ENCODE data around the gene C19orf73. TPM values are rescaled to one million over a fixed set of nuclear protein-coding genes. Genes with fewer than 3 reads are reported as not detected.

Gene C19orf73
- total RNA-seq, 4 donors from 2014 or later, result 1.8 TPM; not detected in 3

GRCh38 chr19:49109051-49109450 lies 9.9 kb downstream of the C19orf73 start:
- no peak for ATAC-seq
- TF ChIP-seq, protein P1, sequence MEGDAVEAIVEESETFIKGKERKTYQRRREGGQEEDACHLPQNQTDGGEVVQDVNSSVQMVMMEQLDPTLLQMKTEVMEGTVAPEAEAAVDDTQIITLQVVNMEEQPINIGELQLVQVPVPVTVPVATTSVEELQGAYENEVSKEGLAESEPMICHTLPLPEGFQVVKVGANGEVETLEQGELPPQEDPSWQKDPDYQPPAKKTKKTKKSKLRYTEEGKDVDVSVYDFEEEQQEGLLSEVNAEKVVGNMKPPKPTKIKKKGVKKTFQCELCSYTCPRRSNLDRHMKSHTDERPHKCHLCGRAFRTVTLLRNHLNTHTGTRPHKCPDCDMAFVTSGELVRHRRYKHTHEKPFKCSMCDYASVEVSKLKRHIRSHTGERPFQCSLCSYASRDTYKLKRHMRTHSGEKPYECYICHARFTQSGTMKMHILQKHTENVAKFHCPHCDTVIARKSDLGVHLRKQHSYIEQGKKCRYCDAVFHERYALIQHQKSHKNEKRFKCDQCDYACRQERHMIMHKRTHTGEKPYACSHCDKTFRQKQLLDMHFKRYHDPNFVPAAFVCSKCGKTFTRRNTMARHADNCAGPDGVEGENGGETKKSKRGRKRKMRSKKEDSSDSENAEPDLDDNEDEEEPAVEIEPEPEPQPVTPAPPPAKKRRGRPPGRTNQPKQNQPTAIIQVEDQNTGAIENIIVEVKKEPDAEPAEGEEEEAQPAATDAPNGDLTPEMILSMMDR (IDR thresholded peaks at IDR 0.05), result no peak
- no peak for TF ChIP-seq POLR2AphosphoS5 (IDR thresholded peaks at IDR 0.05)
- no peaks in the 10 kb centered on the region for H3K9me3 ChIP-seq
- H3K36me3 ChIP-seq, result peaks cover 0 to 53% of the 10 kb centered on the region in 2 donors
- H3K4me3 ChIP-seq, result no peak overlapping the region
- H3K27me3 ChIP-seq, result no peaks in the 10 kb centered on the region
- peaks cover 0 to 33% (median 3%) of the 10 kb centered on the region in 3 donors for H3K4me1 ChIP-seq
- no peak overlapping the region for H3K27ac ChIP-seq
- 40 to 85% methylated on average over 2 to 3 of the region's 5 CpGs for WGBS, 2 donors (ENCODE audit: low coverage in 1 of 2)

DNA sequence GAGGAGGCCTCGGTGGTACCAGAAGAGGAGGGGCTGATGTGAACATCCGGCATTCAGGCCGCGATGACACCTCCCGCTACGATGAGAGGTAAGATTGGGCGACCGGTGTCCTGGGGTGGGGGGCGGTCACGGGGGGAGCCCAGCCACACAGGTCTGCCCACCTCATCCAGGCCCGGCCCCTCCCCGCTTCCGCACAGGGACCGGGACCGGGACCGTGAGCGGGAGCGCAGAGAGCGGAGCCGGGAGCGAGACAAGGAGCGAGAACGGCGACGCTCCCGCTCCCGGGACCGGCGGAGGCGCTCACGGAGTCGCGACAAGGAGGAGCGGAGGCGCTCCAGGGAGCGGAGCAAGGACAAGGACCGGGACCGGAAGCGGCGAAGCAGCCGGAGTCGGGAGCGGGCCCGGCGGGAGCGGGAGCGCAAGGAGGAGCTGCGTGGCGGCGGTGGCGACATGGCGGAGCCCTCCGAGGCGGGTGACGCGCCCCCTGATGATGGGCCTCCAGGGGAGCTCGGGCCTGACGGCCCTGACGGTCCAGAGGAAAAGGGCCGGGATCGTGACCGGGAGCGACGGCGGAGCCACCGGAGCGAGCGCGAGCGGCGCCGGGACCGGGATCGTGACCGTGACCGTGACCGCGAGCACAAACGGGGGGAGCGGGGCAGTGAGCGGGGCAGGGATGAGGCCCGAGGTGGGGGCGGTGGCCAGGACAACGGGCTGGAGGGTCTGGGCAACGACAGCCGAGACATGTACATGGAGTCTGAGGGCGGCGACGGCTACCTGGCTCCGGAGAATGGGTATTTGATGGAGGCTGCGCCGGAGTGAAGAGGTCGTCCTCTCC lies 11.1 kb downstream of the C19orf73 start:
- Histone ChIP-seq H3K4me1 (peaks cover 0 to 21% (median 0%) of the 10 kb centered on the region in 3 donors), H3K4me3 (no peak overlapping the region), H3K36me3 (peaks cover 0 to 66% of the 10 kb centered on the region in 2 donors), H3K27ac (no peak overlapping the region), H3K27me3 (no peaks in the 10 kb centered on the region), H3K9me3 (no peaks in the 10 kb centered on the region)
- TF ChIP-seq EP300 (IDR thresholded peaks at IDR 0.05) (no peak), POLR2AphosphoS5 (IDR thresholded peaks at IDR 0.05) (no peak), POLR2A (IDR thresholded peaks at IDR 0.05) (no peak)
- TF ChIP-seq, protein P1 (IDR thresholded peaks at IDR 0.05), result no peak
- ATAC-seq, result no peak
- WGBS, 2 donors (ENCODE audit: low coverage in 1 of 2), result 85 to 92% methylated on average over 13 to 35 of the region's 93 CpGs

DNA sequence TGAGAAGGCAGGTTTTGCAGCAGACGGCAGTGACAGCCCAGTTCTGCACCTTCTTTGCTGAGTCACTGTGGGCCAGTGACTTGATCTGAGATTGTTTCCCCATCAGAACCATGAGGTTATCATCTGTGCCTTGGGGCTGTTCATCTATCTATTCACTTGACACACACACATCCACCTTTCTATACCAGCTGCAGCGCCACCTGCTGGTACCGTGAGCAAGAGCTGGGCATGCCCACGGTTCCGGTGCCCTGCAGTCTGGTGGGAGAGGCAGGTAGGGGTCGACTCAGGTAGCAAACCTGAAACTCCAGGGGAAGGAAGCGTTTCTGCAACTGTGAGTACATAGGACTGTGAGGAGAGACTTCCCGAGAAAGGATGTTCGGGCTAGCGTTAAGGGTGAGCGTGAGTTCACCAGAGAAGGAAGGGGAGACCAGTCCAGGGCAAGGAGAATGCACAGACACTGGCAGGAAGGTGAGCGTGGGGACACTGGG lies 12.3 kb downstream of the C19orf73 start:
- Histone ChIP-seq H3K4me3 (no peak overlapping the region), H3K27ac (no peak overlapping the region), H3K9me3 (no peaks in the 10 kb centered on the region), H3K27me3 (no peaks in the 10 kb centered on the region), H3K4me1 (peaks cover 0 to 16% (median 0%) of the 10 kb centered on the region in 3 donors), H3K36me3 (peaks cover 0 to 77% of the 10 kb centered on the region in 2 donors)
- 59 to 63% methylated on average over 2 to 3 of the region's 12 CpGs for WGBS, 2 donors (ENCODE audit: low coverage in 1 of 2)
- TF ChIP-seq, protein P1 (IDR thresholded peaks at IDR 0.05), result peak in 3 of 4 experiments; percentile 65 to 73 (median 70)
- no peak for TF ChIP-seq POLR2AphosphoS5 (IDR thresholded peaks at IDR 0.05)
- ATAC-seq, result no peak

DNA sequence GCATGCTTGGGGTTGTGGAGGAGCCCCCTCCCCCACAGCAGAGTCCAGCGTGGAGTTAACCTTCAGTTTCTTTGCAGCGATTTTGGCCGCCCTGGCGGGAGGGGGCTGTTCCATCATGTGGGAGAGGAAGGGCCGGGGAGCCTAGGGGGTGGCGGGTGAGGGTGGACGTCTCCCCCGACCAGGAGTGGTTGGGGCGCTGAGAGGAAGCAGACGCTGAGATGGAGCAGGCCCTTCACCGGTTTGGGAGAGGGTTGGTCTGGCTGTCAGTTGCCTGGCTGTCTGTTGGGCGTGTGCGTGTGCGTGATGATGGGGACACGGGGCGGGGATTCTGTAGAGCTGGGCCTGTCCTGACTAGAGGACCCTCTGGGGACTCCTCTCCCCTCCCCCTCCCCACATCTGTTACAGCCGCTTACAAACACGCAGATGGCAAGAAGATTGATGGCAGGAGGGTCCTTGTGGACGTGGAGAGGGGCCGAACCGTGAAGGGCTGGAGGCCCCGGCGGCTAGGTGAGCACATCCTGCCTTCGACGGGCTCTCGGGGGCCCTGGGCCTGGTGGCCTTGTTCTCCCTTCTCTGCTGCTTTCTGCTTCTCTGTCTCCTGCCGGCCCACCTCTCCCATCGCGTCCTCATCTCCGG lies 14.6 kb downstream of the C19orf73 start:
- Histone ChIP-seq H3K9me3 (no peaks in the 10 kb centered on the region), H3K36me3 (peaks cover 0 to 100% of the 10 kb centered on the region in 2 donors), H3K27me3 (no peaks in the 10 kb centered on the region), H3K4me3 (no peak overlapping the region), H3K27ac (no peak overlapping the region), H3K4me1 (no peaks in the 10 kb centered on the region)
- no peak for ATAC-seq
- 65 to 74% methylated on average over 5 to 7 of the region's 30 CpGs for WGBS, 2 donors (ENCODE audit: low coverage in 1 of 2)
- TF ChIP-seq, protein P1 (IDR thresholded peaks at IDR 0.05), result no peak
- TF ChIP-seq EP300 (IDR thresholded peaks at IDR 0.05) (no peak), POLR2AphosphoS5 (IDR thresholded peaks at IDR 0.05) (no peak), POLR2A (IDR thresholded peaks at IDR 0.05) (no peak)
